ENCODE data around the gene STMP1.

GRCh38 chr7:135704698-135705097 is 42.4 kb downstream of the STMP1 start:
- TF ChIP-seq EZH2 (IDR thresholded peaks at IDR 0.05; ENCODE audit: low read depth): no peak
- no peak for TF ChIP-seq CTCF (conservative IDR thresholded peaks at IDR 0.05)

Data from PC-9 (cell line).